GM12878 (cell line): ENCODE measurements around the gene SERPINB5.

Experiments
- CHD2 ChIP-seq: IDR thresholded peaks from 2 replicates; pipeline ENCODE4 v1.6.1; 2011; ENCODE audit warnings: low read depth, low read length, improper control_type of control experiment, borderline replicate concordance
- FOXM1 ChIP-seq: IDR thresholded peaks from 2 replicates; pipeline ENCODE4 v1.6.1; 2012; ENCODE audit warnings: low read depth, mild to moderate bottlenecking, inconsistent platforms, low read length, moderate library complexity
- POLR2AphosphoS5 ChIP-seq: IDR thresholded peaks from 2 replicates; pipeline ENCODE4 v1.6.1; 2011; ENCODE audit warnings: mild to moderate bottlenecking, low read length, inconsistent platforms
- RFX5 ChIP-seq: IDR thresholded peaks from 2 replicates; pipeline ENCODE4 v1.6.1; 2011; ENCODE audit warnings: low read depth, low read length, improper control_type of control experiment
- SMC3 ChIP-seq: IDR thresholded peaks from 2 replicates; pipeline ENCODE4 v1.6.1; 2011; ENCODE audit warnings: low read length, improper control_type of control experiment, borderline replicate concordance
- TCF7 ChIP-seq: IDR thresholded peaks from 2 replicates; pipeline ENCODE4 v1.6.1; 2014; ENCODE audit warnings: antibody characterized with exemption, borderline replicate concordance
- ZNF207 ChIP-seq: fragments of 450-650 bp; IDR thresholded peaks from 2 replicates; pipeline ENCODE4 v1.6.1; 2014; ENCODE audit warnings: antibody characterized with exemption, mild to moderate bottlenecking, borderline replicate concordance
- ZZZ3 ChIP-seq: IDR thresholded peaks from 2 replicates; pipeline ENCODE4 v1.6.1; 2011; ENCODE audit warnings: low read depth; ENCODE audit not compliant: control insufficient read depth, insufficient read length
- TF ChIP-seq, protein P1 (sequence below), 3 experiments: IDR thresholded peaks in 2 of 3; conservative IDR thresholded peaks in 1 of 3; 2 replicates each; pipeline ENCODE4 v1.5.1; 2011; ENCODE audit warnings: low read depth in 3 of 3, low read length in 3 of 3, mild to moderate bottlenecking in 3 of 3, control low read depth in 2 of 3, moderate library complexity in 2 of 3, inconsistent platforms in 1 of 3, mixed read lengths in 1 of 3; ENCODE audit not compliant: control insufficient read depth in 2 of 3, insufficient read depth in 1 of 3; ENCODE audit errors: extremely low read depth in 1 of 3
- TF ChIP-seq, protein P2 (sequence below): IDR thresholded peaks from 2 replicates; pipeline ENCODE4 v1.6.1; 2011; ENCODE audit warnings: mild to moderate bottlenecking, low read depth, low read length, moderate library complexity; ENCODE audit not compliant: insufficient replicate concordance
- TF ChIP-seq, protein P3 (sequence below): IDR thresholded peaks from 2 replicates; pipeline ENCODE4 v1.6.1; 2011; ENCODE audit warnings: borderline replicate concordance, low read depth, mild to moderate bottlenecking, moderate library complexity, mixed read lengths, low read length; ENCODE audit not compliant: insufficient read depth; ENCODE audit errors: extremely low read length

DNA sequence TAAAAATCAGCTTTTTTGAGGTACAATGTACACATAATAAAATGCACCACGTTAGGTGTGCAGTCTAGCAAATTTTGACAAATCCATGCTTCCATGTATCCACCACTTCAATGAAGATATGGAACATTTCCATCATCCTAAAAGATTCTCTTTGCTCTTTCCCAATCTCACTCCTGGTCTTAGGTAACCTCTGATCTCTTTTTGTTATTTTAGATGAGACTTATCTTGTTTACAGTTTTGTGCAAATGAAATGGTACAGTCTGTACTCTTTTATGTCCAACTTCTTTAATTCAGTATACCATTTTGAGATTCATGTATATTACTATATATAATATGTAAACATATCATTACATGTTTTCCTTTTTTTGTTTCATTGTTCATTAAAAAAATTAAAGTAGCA lies 16.3 kb upstream of the SERPINB5 start:
- TF ChIP-seq ZNF207: no peak
- TF ChIP-seq SMC3: no peak
- TF ChIP-seq, protein P1, sequence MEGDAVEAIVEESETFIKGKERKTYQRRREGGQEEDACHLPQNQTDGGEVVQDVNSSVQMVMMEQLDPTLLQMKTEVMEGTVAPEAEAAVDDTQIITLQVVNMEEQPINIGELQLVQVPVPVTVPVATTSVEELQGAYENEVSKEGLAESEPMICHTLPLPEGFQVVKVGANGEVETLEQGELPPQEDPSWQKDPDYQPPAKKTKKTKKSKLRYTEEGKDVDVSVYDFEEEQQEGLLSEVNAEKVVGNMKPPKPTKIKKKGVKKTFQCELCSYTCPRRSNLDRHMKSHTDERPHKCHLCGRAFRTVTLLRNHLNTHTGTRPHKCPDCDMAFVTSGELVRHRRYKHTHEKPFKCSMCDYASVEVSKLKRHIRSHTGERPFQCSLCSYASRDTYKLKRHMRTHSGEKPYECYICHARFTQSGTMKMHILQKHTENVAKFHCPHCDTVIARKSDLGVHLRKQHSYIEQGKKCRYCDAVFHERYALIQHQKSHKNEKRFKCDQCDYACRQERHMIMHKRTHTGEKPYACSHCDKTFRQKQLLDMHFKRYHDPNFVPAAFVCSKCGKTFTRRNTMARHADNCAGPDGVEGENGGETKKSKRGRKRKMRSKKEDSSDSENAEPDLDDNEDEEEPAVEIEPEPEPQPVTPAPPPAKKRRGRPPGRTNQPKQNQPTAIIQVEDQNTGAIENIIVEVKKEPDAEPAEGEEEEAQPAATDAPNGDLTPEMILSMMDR (IDR thresholded peaks at IDR 0.05 in 2 of 3, conservative IDR thresholded peaks at IDR 0.05 in 1 of 3; ENCODE audit: control insufficient read depth in 2 of 3, extremely low read depth in 1 of 3, insufficient read depth in 1 of 3, low read depth in 3 of 3, low read length in 3 of 3): no peak
- TF ChIP-seq, protein P2, sequence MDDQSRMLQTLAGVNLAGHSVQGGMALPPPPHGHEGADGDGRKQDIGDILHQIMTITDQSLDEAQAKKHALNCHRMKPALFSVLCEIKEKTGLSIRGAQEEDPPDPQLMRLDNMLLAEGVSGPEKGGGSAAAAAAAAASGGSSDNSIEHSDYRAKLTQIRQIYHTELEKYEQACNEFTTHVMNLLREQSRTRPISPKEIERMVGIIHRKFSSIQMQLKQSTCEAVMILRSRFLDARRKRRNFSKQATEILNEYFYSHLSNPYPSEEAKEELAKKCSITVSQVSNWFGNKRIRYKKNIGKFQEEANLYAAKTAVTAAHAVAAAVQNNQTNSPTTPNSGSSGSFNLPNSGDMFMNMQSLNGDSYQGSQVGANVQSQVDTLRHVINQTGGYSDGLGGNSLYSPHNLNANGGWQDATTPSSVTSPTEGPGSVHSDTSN: no peak
- no peak for TF ChIP-seq POLR2AphosphoS5
- TF ChIP-seq ZZZ3: no peak
- TF ChIP-seq TCF7: no peak
- no peak for TF ChIP-seq RFX5
- TF ChIP-seq, protein P3, sequence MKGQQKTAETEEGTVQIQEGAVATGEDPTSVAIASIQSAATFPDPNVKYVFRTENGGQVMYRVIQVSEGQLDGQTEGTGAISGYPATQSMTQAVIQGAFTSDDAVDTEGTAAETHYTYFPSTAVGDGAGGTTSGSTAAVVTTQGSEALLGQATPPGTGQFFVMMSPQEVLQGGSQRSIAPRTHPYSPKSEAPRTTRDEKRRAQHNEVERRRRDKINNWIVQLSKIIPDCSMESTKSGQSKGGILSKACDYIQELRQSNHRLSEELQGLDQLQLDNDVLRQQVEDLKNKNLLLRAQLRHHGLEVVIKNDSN: no peak
- TF ChIP-seq FOXM1: no peak
- no peak for TF ChIP-seq CHD2
